HEK293 (cell line): ENCODE data around the gene KLF11.
A peak's percentile ranks its signal among the peaks of the same experiment; 100 is the strongest.

ENCODE experiments used
- CTCF ChIP-seq: fragments of 450-650 bp; formaldehyde crosslinking; IDR thresholded peaks from 2 replicates; pipeline ENCODE4 v1.5.1; 2016; ENCODE audit warnings: missing biosample characterization, missing genetic modification characterization
- KLF16 ChIP-seq: fragments of 450-650 bp; formaldehyde crosslinking; IDR thresholded peaks from 2 replicates; pipeline ENCODE4 v1.5.1; 2017; ENCODE audit warnings: missing biosample characterization, missing genetic modification characterization
- PRDM10 ChIP-seq: fragments of 450-650 bp; formaldehyde crosslinking; IDR thresholded peaks from 2 replicates; pipeline ENCODE4 v1.5.1; 2016; ENCODE audit warnings: missing biosample characterization, missing genetic modification characterization
- REPIN1 ChIP-seq: fragments of 450-650 bp; formaldehyde crosslinking; IDR thresholded peaks from 2 replicates; pipeline ENCODE4 v1.5.1; 2017; ENCODE audit warnings: missing biosample characterization, missing genetic modification characterization, low read depth
- REST ChIP-seq: fragments of 450-650 bp; formaldehyde crosslinking; IDR thresholded peaks from 2 replicates; pipeline ENCODE4 v1.5.1; 2016; ENCODE audit warnings: missing biosample characterization, missing genetic modification characterization
- ZNF133 ChIP-seq: fragments of 450-650 bp; formaldehyde crosslinking; IDR thresholded peaks from 2 replicates; pipeline ENCODE4 v1.5.1; 2016; ENCODE audit warnings: missing biosample characterization, missing genetic modification characterization
- ZNF274 ChIP-seq, 2 experiments: fragments of 200-500 bp in 1 of 2; fragments of 450-650 bp in 1 of 2; sonication (Bioruptor generic) in 1 of 2; formaldehyde crosslinking in 1 of 2; IDR thresholded peaks; 2 replicates each; pipeline versions ENCODE4 v1.5.1 to v1.6.1; 2014 to 2016; ENCODE audit warnings: borderline replicate concordance in 1 of 2, inconsistent platforms in 1 of 2, low read length in 1 of 2, missing biosample characterization in 1 of 2, missing genetic modification characterization in 1 of 2
- ZNF335 ChIP-seq: fragments of 450-650 bp; formaldehyde crosslinking; conservative IDR thresholded peaks from 2 replicates; pipeline ENCODE4 v1.5.1; 2016; ENCODE audit warnings: missing biosample characterization, missing genetic modification characterization
- ZNF660 ChIP-seq: fragments of 450-650 bp; IDR thresholded peaks from 2 replicates; pipeline ENCODE4 v1.5.1; 2018; ENCODE audit warnings: missing biosample characterization, mild to moderate bottlenecking, missing genetic modification characterization
- ZNF670 ChIP-seq: fragments of 450-650 bp; formaldehyde crosslinking; IDR thresholded peaks from 2 replicates; pipeline ENCODE4 v1.5.1; 2016; ENCODE audit warnings: missing biosample characterization, missing genetic modification characterization, low read depth
- ZSCAN5A ChIP-seq: fragments of 450-650 bp; formaldehyde crosslinking; IDR thresholded peaks from 2 replicates; pipeline ENCODE4 v1.5.1; 2016; ENCODE audit warnings: missing biosample characterization, missing genetic modification characterization

- TF ChIP-seq KLF16 (tag by site-specific recombination) (no peak), CTCF (tag by site-specific recombination) (peak; percentile 31; the same call in 1 of the 2 replicates), ZNF133 (tag by site-specific recombination) (no peak), ZSCAN5A (no peak), PRDM10 (tag by site-specific recombination) (no peak), ZNF670 (tag by site-specific recombination) (no peak), REPIN1 (tag by site-specific recombination) (no peak), REST (tag by site-specific recombination) (no peak), ZNF335 (tag by site-specific recombination) (no peak), ZNF274 (IDR thresholded peaks at IDR 0.05; ENCODE audit: low read length) (no peak), ZNF274 (tag by site-specific recombination; IDR thresholded peaks at IDR 0.05; ENCODE audit: borderline replicate concordance) (no peak), ZNF660 (no peak)
Measured at GRCh38 chr2:10048501-10049171, 5.3 kb downstream of the KLF11 start.
